ENCODE data around the gene PHKG2.

Gene PHKG2

DNA sequence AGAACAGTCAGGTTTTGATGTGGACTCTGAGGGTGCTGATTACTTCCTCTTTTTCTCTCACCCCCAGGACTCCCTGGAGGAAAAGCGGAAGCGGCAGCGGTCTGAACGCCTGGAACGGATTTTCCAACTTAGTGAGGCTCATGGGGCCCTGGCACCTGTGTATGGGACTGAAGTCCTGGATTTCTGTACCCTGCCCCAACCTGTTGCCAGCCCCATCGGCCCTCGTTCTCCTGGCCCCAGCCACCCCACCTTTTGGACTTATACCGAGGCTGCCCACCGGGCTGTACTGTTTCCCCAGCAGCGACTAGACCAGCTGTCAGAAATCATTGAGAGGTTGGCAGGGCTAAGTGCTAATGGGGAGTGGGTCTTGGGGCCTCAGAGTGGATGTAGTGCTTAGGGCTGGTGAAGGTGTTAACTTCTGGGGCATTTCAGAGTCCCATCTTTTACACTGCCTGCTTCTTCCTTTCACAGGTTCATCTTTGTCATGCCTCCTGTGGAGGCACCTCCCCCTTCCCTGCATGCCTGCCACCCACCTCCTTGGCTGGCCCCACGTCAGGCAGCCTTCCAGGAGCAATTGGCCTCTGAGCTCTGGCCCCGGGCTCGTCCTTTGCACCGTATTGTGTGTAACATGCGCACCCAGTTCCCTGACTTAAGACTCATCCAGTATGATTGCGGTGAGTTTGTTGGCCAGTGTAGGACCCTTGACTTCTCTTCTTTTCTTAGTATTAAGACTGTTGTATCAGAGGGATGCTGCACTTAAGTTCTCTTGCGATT, 19.1 kb upstream of the PHKG2 start:
- DNase-seq = no peak

- no peak for DNase-seq
Observed at GRCh38 chr16:30731411-30731810, 16.8 kb upstream of the PHKG2 start.

DNA sequence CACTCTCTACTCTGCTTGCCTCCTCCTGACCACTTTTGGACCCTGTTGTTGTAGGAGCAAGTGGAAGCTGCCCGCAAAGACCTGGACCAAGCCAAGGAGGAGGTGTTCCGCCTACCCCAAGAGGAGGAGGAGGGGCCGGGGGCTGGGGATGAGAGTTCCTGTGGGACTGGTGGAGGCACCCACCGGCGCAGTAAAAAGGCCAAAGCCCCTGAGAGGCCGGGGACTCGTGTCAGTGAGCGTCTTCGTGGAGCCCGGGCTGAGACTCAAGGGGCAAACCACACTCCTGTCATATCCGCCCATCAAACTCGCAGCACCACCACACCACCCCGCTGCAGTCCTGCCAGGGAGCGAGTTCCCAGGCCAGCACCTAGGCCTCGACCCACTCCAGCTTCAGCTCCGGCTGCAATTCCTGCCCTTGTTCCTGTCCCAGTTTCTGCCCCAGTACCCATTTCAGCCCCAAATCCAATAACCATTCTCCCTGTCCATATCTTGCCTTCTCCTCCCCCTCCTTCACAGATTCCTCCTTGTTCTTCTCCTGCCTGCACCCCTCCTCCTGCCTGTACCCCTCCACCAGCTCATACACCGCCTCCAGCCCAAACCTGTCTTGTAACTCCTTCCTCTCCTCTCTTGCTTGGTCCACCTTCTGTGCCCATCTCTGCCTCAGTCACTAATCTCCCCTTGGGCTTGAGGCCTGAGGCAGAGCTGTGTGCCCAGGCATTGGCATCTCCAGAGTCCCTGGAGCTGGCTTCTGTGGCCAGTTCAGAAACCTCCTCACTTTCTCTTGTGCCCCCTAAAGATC, 11.0 kb upstream of the PHKG2 start:
- no peak for DNase-seq

DNA sequence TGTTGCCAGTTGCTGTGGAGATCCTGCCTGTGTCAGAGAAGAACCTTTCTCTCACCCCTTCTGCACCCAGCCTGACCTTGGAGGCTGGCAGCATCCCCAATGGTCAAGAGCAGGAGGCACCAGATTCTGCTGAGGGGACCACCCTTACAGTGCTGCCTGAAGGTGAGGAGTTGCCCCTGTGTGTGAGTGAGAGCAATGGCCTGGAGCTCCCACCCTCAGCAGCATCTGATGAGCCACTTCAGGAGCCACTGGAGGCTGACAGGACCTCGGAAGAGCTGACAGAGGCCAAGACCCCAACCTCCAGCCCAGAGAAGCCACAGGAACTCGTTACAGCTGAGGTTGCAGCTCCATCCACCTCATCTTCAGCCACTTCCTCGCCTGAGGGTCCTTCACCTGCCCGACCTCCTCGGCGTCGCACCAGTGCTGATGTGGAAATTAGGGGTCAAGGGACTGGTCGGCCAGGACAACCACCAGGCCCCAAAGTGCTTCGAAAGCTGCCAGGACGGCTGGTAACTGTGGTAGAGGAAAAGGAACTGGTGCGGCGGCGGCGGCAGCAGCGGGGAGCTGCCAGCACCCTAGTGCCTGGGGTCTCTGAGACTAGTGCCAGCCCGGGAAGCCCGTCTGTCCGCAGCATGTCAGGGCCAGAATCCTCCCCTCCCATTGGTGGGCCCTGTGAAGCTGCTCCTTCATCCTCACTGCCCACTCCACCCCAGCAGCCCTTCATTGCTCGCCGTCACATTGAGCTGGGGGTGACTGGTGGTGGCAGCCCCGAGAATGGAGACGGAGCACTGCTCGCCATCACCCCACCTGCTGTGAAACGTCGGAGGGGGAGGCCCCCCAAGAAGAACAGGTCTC, 10.2 kb upstream of the PHKG2 start:
- DNase-seq = no peak

DNA sequence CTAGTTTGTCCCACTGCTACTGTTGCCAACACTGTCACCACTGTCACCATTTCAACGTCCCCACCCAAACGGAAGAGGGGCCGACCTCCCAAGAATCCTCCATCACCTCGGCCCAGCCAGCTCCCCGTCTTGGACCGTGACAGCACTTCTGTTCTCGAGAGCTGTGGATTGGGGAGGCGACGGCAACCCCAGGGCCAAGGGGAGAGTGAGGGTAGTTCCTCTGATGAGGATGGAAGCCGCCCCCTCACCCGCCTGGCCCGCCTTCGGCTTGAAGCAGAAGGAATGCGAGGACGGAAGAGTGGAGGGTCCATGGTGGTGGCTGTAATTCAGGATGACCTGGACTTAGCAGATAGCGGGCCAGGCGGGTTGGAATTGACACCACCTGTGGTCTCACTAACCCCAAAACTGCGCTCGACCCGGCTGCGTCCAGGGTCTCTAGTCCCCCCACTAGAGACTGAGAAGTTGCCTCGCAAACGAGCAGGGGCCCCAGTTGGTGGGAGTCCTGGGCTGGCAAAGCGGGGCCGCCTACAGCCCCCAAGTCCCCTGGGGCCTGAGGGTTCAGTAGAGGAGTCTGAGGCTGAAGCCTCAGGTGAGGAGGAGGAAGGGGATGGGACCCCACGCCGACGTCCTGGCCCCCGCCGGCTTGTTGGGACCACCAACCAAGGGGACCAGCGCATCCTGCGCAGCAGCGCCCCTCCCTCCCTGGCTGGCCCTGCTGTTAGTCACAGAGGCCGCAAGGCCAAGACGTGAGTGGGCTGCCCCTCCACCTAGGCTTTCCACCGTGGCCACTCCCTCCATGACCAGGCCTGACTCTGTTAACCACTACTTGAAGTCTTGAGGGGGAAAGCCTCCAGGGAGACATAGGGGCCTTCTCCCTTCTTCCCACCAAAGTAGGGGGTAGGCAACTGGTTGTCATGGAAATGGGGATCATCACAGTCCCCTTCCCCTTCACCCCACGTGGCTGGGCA, 9.0 kb upstream of the PHKG2 start:
- no peak for DNase-seq

DNA sequence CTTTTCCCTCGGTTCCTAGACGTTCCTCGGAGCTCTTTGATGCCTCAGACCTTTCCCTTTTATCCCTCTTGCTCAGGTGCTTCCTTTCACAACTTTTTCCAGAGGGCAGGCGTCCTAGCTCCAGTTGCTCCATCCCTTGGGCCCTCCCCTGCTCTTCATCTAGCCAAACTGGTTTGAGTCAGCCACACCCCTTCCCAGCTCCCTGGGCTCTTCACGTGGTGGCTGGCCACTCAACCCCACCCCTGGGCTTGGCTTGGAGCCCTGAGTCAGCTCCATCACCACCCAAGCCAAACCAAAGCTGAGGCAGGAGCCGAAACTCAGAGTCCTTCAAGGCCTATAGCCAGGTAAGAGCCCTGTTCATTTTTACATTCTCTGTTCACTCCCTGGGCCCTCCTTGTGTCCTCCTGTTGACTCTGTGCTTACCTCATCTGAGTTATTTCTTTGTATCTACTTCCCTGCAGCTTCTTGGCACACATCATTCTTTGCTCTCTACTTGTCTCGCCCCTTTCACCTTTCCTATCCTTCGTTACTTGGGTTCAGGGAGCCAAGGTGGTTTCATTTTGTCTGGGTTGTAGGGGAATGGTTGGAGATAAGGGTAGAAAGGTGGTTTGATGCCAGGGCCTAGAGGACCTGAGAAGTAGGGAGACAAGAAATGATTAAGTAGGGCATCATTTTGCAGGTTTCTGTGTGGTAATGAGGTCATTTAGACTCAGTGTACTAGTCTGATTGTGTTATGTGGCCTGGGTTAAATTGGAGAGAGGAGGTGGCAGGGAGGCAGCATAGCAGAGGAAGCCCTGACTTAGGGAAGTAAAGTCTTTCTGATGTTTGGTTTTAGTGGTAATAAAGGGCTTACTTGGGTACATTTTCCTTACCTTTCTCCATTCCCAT, 7.6 kb upstream of the PHKG2 start:
- DNase-seq = no peak

DNA sequence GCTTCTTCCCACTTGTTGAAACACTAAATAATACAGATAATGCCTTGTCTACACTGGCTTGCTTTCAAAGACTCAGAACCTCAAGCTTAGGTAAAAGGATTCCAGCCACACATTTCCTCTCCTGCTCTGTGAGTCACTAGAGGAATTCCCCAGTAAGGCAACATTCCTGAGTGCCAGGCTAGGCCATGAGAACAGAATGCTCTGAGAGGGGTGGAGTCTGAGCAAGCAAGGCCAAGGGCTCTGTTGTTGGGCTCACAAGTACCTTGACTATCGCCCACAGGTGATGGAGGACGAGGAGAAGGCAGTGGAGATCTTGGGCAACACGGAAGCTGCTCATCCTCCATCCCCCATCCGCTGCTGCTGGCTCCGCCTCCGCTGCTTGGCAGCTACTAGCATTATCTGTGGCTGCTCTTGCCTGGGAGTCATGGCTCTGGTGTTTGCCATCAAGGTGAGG, 6.7 kb upstream of the PHKG2 start:
- DNase-seq = no peak

GRCh38 chr16:30743716-30744115, 4.5 kb upstream of the PHKG2 start:
- DNase-seq = no peak

GRCh38 chr16:30744183-30744582, 4.0 kb upstream of the PHKG2 start:
- DNase-seq = no peak

- DNase-seq = no peak
Observed at GRCh38 chr16:30745082-30745481, 3.1 kb upstream of the PHKG2 start.

GRCh38 chr16:30746638-30747175, 1.5 kb upstream of the PHKG2 start:
- DNase-seq = no peak

DNA sequence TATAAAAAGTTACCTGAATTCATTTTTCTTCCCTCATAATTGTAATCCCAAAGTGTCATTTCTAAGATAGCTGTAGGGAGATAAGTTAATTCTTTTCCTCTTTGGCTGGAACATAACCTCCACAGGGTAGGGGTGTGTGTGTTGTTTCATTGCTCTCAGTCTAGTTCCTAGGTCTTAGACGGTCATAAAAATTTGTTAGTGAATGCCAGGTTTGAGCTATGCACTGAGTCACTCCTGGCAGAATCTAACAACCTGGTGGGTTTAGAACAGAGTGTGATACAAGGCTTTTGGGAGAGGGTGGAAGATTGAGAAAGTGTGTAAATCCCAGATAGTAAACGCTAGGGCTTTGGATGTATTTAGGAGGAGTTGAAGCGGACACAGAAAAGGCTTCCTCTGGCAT, 894 bp upstream of the PHKG2 start:
- DNase-seq = no peak

DNA sequence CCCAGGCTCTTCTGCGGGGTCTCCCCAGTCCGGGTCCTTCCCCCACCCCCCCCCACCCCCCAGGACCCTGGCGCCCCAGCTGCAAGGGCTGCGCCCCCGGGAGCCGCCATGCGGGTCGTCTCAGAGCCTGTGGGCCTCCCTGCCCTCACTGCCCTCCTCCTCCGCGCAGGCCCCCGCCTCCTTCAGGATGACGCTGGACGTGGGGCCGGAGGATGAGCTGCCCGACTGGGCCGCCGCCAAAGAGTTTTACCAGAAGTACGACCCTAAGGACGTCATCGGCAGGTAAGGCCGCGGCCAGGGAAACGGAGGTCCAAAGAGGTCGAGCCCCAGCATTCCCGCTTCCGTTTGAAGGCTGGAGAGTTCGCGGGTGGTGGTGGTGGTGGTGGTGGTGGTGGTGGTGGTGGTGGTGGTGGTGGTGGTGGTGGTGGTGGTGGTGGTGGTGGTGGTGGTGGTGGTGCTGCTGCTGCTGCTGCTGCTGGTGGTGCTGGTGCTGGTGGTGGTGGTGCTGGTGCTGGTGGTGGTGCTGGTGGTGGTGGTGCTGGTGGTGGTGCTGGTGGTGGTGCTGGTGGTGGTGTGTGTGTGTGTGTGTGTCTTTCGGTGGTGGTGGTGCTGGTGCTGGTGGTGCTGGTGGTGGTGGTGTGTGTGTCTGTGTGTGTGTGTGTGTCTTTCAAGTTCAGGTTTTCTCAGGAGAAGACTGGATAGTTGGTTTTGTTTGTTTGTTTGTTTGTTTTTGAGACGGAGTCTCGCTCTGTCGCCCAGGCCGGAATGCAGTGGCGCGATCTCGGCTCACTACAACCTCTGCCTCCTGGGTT, 615 bp downstream of the PHKG2 start:
- DNase-seq = peak; percentile 25

DNA sequence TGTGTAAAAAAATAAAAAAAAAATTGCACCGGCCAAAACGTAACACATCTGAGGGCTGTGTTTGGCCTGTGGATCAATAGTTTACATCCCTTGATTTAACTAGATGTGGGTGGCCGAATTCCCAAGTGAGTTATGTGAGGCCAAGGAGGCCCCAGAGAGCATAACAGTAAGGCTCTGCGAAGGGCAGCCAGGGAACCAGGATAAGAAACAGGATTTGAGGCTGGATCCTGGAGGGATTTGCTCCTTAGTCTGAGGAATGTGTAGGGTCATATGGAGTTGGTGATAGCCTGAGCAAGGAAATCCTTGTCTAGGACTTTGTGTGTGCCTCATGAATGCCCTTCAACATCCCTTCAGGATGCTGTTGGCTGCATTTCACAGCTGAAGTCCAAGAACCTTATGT, 2.0 kb downstream of the PHKG2 start:
- no peak for DNase-seq

DNA sequence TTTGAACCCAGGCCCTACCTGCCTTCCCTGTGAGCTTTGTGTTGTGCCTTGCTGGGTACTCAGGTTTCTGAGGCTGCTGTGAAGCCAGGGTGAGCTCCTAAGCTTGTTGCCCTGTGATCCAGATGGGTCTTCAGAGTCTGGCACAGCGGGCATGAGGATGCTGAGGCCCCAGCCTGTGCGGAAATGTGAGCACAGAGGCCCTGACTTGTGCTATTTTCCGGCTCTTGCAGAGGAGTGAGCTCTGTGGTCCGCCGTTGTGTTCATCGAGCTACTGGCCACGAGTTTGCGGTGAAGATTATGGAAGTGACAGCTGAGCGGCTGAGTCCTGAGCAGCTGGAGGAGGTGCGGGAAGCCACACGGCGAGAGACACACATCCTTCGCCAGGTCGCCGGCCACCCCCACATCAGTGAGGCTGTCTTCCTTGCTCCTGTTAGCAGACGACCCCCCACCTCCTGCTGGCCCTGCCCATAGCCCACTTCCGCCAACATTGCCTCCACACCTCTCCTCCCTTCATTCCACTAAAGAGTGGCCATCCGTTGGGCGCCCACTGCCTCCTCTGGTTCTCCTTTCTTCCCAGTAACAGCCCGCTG, 2.7 kb downstream of the PHKG2 start:
- DNase-seq = no peak

GRCh38 chr16:30753596-30753995, 5.4 kb downstream of the PHKG2 start:
- DNase-seq = no peak

DNA sequence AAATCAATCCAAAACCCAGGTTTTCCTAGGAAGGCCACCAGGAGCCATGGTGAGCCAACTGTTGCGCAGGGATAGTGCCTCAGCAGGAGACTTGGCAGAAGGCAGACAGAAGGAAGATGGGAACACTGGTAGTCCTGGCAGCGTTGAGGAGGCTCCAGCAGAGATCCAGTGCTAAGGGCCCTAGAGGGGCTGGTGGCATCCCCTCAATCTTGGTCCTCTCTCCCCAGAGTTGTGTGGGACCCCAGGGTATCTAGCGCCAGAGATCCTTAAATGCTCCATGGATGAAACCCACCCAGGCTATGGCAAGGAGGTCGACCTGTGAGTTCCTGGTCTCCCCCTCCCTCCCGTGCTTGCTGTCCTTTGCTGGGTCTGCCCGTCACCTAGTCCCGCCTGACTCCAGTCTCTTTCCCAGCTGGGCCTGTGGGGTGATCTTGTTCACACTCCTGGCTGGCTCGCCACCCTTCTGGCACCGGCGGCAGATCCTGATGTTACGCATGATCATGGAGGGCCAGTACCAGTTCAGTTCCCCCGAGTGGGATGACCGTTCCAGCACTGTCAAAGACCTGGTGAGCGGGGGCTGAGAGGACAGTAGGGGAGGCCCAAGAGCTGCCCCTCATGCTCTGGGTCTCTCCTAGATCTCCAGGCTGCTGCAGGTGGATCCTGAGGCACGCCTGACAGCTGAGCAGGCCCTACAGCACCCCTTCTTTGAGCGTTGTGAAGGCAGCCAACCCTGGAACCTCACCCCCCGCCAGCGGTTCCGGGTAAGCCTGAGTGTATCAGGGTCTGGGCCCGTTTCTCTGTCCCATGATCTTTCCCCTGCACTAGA, 7.9 kb downstream of the PHKG2 start:
- DNase-seq = no peak

DNA sequence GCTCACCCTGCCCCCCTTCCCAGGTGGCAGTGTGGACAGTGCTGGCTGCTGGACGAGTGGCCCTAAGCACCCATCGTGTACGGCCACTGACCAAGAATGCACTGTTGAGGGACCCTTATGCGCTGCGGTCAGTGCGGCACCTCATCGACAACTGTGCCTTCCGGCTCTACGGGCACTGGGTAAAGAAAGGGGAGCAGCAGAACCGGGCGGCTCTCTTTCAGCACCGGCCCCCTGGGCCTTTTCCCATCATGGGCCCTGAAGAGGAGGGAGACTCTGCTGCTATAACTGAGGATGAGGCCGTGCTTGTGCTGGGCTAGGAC, 8.5 kb downstream of the PHKG2 start:
- no peak for DNase-seq

- no peak for DNase-seq
Observed at GRCh38 chr16:30757316-30757715, 9.1 kb downstream of the PHKG2 start.

Measured in effector CD8-positive, alpha-beta T cell (primary cell).